ENCODE results near the gene ACOD1.
"Not testable (repeated sequence)": the region's sequence is repeated elsewhere in the genome, so short reads cannot be mapped to it uniquely, and the experiment has no call there.

ACOD1 gene

GRCh38 chr13:76948149-76948548 lies at the start of gene ACOD1:
Gene ACOD1, plus strand, starts transcription at chr13:76948511. Its CDS starts 48 bp downstream, at chr13:76948559.
- DNase-seq = no peak

DNA sequence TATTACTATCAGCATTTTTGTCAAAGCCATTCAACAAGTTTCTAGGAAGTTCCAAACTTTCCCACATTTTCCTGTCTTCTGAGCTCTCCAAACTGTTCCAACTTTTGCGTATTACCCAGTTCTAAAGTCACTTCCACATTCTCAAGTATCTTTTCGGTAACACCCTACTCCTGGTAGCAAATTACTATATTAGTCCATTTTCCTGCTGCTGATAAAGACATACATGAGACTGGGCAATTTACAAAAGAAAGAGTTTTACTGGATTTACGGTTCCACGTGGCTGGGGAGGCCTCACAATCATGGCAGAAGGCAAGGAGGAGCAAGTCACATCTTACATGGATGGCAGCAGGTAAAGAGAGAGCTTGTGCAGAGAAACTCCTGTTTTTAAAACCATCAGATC lies 49.2 kb upstream of the ACOD1 start:
- DNase-seq = not testable (repeated sequence)

DNA sequence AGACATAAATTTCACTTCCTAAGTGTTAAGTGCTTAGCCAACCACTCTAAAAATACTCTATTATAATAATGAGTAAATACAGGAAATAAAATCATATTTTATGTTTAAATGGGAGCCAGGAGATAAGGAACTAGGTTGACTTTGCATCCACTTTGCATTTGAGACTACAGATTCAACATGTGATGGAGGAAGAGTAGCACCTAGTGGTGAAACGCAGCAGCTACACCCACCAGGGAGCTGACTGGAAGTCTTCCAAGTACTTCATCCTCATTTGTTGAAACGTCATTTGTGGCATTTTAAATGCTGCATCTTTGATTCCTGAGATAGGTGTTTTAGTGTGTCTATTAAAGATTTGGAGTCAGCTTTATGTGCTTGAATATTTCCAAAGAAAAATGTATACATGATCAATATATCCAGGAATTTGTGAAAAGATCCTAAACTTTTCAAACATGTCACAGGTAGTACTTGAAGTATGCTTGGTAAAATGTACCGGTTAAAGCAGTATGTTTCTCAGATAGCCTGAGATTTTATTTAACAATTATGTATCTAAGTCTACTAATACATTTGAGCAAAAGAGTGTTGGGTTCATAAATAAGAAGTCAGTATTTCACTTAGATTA lies 44.7 kb upstream of the ACOD1 start:
- peak; percentile 57 for DNase-seq

DNA sequence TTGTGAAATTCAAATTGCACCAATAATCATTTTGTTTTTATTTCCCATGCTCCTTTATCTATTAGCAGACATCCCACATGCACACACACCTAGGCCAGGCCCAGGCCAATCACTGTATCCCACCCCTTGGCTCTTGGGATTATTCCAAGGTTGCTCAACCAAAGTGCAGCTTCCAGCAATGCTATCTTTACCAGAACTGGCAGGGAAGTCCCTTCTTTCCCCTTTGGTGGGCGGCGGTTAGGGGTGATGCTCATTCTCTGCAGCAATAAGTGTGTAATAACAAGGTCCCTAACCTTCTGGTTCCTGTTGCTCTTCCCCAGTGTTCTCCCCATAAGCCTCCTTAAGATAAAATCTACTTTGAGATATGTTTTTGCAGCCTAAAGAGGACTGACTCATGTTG lies 43.8 kb upstream of the ACOD1 start:
- DNase-seq = no peak

- DNase-seq = no peak
Measured at GRCh38 chr13:76912476-76912875, 35.8 kb upstream of the ACOD1 start.

- no peak for DNase-seq
Measured at GRCh38 chr13:76913898-76914297, 34.4 kb upstream of the ACOD1 start.

DNA sequence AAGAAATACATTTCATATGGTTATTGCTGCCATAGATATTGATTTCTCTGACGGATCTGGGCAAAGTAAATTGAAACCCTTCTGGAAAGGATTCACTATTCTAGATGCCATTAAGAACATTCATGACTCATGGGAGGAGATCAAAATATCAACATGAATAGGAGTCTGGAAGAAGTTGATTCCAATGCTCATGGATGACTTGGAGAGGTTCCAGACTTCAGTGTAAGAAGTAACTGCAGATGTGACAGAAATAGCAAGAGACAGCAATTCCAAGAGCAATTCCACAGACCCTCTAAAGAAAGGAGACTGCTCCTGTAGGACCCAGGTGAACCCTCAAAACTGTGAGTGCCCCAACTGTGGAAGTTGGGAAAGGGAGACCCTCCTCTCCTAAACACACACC lies 31.2 kb upstream of the ACOD1 start:
- DNase-seq = no peak

- DNase-seq = not testable (repeated sequence)
Measured at GRCh38 chr13:76917755-76918481, 30.4 kb upstream of the ACOD1 start.

- no peak for DNase-seq
Measured at GRCh38 chr13:76921516-76921915, 26.8 kb upstream of the ACOD1 start.

- no peak for DNase-seq
Measured at GRCh38 chr13:76925115-76925514, 23.2 kb upstream of the ACOD1 start.

DNA sequence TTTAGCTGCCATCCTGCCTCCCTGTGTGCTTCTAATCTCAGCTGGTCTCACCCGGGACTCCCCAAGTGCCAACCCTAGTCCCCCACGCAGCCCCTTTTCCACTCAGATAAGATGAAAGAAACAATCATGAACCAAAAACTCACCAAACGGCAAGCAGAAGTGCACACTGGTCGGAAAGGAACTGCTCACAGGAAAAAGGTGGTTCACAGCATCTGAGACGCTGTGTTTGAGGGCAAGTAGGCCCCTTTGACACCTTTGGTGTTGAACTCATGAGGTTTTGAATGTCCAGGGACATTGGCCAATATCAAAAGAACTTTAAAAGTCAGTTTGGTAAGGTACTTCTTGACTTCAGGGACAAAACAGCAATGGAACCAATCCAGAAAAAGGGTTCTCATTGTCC lies 20.4 kb upstream of the ACOD1 start:
- no peak for DNase-seq

GRCh38 chr13:76928456-76928855 lies 19.9 kb upstream of the ACOD1 start:
- peak; percentile 19 for DNase-seq

DNA sequence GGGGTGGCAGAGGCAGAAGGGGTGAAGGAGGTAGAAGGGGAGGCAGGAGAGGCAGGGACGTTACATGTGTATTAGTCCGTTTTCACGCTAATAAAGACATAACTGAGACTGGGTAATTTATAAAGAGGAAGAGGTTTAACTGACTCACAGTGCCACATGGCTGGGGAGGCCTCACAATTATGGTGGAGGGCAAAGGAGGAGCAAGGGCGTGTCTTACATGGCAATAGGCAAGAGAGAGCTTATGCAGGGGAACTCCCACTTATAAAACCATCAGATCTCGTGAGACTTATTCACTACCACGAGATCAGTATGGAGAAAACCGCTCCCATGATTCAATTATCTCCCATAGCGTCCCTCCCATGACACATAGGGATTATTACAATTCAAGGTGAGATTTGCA lies 19.0 kb upstream of the ACOD1 start:
- no peak for DNase-seq

GRCh38 chr13:76929851-76930374 lies 18.4 kb upstream of the ACOD1 start:
- no peak for DNase-seq

GRCh38 chr13:76932076-76932475 lies 16.2 kb upstream of the ACOD1 start:
- DNase-seq = no peak

DNA sequence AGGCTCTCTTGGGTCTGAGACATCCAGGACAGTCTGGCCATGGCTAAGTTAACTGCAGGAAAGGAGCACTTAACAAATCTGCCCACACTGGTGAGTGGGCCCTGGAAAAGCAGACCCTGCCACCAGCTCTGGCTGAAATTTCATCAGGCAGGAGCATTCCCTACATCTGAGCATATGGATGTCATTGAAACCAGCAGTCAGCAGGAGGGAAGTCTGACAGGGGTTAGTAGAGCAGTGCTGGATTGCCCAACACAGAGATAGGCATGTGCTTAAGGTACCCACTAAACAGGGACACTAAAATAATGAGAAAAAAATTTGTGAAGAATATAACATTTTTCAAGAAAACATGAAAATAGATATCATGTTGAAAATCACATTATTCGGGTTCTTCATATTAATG lies 13.6 kb upstream of the ACOD1 start:
- DNase-seq = no peak

GRCh38 chr13:76936763-76937162 lies 11.5 kb upstream of the ACOD1 start:
- DNase-seq = no peak

DNA sequence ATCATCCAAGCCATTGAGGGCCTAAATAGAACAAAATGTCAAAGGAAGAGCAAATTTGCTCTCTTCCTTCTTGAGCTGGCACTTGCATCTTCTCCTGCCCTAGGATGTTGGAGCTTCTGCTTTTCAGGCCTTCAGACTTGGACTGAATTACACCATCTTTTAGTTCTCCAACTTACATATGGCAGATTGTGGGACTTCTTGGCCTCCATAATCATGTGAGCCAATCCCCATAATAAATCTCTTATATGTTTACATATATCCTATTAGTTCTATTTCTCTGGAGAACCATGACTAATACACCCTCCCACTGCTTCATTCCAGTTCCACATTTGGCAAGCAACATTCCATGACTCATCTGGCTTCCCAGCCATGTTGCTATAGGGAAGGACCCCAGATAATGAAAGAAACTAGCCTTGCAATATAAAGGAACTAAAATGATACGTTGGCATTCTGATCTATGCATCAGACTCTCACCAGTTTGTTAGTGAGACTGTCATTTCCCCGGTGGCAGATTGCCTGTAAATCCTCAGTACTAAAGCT lies 11.0 kb upstream of the ACOD1 start:
- DNase-seq = no peak

DNA sequence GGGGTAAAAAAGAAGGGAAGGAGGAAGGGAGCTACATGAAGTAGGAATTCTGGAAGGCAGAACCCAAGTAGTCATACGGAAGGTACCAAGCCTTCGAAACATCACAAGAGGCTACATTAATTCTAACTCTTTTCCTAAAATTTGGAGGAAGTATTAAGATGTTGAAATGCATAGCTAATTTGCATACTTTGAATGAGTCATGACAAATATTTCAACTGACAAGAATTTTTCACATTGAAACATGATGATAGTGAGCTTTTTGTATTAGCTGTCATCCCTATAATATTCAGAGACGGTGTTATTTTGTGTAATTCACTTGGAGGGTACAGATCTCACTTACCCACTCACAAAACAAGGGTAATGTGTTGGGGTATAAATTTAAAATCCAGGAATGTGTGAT lies 9.1 kb upstream of the ACOD1 start:
- DNase-seq = no peak

DNA sequence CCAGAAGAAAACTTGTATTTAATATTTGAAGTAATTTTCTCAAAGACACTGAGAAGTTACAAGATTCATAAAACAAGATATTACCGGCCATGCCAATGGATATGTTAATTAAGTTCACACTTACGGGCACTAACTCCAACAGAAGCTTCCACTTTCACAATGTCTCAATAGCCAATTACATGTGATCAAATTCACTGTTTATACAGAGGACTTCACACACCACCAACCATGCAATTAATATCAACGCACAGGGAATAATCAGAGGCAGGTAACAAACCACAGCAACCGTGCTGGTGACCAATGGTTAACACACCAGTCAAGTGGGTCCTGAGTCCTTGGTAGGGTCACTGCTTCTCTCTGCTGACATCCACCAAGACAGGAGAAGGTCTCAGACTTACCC lies 5.9 kb upstream of the ACOD1 start:
- no peak for DNase-seq

- DNase-seq = no peak
Measured at GRCh38 chr13:76943646-76944045, 4.7 kb upstream of the ACOD1 start.

GRCh38 chr13:76944456-76944855 lies 3.9 kb upstream of the ACOD1 start:
- DNase-seq = no peak

DNA sequence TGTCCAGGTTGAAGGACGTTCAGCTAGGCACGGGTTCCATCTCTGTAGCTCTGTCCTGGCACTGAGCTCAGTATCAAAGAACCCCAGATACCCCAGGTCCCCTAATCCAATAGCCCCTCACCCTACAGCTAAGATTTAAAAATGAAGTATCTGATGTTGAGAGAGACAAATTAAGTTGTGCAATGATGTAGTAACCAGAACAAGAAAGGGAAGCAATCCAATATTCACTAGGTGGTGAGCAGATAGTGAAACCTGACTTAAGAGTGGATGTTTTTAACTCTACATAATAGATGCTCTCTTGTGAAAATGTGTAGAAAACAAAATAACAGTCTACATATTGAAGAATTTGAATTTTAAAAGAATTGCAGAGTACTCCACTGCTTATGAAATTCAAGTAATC lies 1.8 kb downstream of the ACOD1 start:
- DNase-seq = no peak

GRCh38 chr13:76953968-76954367 lies 5.7 kb downstream of the ACOD1 start:
- no peak for DNase-seq

All from DMS153 (cell line).